Ectodermal cell (in vitro differentiated cells): ENCODE measurements around the gene TMEM234.

Experiments
- H3K27ac ChIP-seq: 2 replicates; pipeline ENCODE4 v1.7.0; 2013; ENCODE audit warnings: mild to moderate bottlenecking, low read depth, low read length; ENCODE audit not compliant: insufficient read depth, poor library complexity, severe bottlenecking
- H3K27me3 ChIP-seq: 2 replicates; pipeline ENCODE4 v1.7.0; 2013; ENCODE audit warnings: mild to moderate bottlenecking, low read length; ENCODE audit not compliant: insufficient read depth, control insufficient read depth, poor library complexity, severe bottlenecking
- H3K36me3 ChIP-seq: one replicate; pipeline ENCODE4 v1.7.0; 2013; ENCODE audit warnings: low read length; ENCODE audit not compliant: control insufficient read depth, insufficient read depth
- H3K4me1 ChIP-seq: one replicate; pipeline ENCODE4 v1.7.0; 2013; ENCODE audit warnings: low read length; ENCODE audit not compliant: control insufficient read depth, insufficient read depth
- H3K4me3 ChIP-seq: 2 replicates; pipeline ENCODE4 v1.7.0; 2013; ENCODE audit warnings: low read depth, low read length, control low read depth; ENCODE audit not compliant: insufficient read depth
- H3K9me3 ChIP-seq: 2 replicates; pipeline ENCODE4 v1.7.0; 2013; ENCODE audit warnings: mild to moderate bottlenecking, low read length, moderate library complexity; ENCODE audit not compliant: control insufficient read depth
- WGBS, 2 experiments: methylation state at CpG; one replicate each; pipeline ENCODE4 v1.1.7; 2013; ENCODE audit warnings: missing lambda C conversion rate in 2 of 2; 5-methylcytosine and 5-hydroxymethylcytosine counted together

The TMEM234 gene

GRCh38 chr1:32216566-32216965 is 5.6 kb downstream of the TMEM234 start:
- no peaks in the 10 kb centered on the region for H3K9me3 ChIP-seq
- WGBS, 2 experiments: 95 to 97% methylated on average over 5 of the region's 5 CpGs
- no peak overlapping the region for H3K4me3 ChIP-seq
- no peak overlapping the region for H3K27ac ChIP-seq
- H3K36me3 ChIP-seq: peaks cover 9% of the 10 kb centered on the region
- H3K27me3 ChIP-seq: no peaks in the 10 kb centered on the region
- peaks cover 7% of the 10 kb centered on the region for H3K4me1 ChIP-seq

DNA sequence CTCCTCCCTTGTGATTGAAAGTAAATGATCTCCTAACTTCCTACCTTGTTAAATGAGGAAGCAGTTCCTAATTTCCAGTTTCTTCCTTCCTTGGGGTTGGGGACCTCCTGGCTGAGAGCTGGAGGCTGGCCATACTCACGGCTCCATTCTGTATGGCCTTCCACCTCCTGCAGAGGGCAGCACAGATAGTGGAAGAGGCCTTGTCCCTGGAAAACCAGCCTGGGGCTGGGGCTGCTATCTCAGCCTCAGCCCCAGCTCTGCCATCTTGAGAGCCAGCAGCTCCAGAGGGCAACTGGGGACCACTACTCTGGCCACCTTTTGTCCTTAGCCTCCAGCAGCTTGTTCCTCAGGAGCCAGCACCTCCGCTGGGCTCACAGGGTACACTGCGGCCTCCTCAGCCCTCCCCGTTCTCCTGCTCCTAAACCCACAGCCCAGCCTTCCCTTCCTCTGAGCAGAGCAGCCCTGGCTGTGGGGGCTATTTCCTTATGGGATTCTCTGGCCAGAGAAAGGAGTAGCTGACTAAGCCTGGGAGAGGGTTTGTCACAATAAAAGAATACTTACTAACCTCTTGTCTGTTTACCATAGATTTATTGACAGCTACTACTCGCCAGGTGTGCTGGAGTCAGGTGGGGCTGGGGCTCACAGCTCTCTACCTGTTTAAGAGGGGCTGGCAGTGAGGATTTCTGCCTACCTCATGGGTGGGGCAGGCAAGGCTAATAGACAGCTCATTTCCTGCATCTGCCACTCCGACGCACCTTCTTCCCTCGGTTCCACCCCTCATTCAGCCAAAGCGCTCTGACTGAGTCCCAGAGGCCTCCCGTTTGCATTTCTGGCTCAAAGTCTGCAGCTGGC is 6.3 kb downstream of the TMEM234 start:
- Histone ChIP-seq H3K27ac (no peak overlapping the region), H3K4me3 (no peak overlapping the region), H3K36me3 (peaks cover 9% of the 10 kb centered on the region), H3K27me3 (no peaks in the 10 kb centered on the region), H3K9me3 (no peaks in the 10 kb centered on the region), H3K4me1 (peaks cover under 1% of the 10 kb centered on the region)
- 84 to 88% methylated on average over 10 of the region's 10 CpGs for WGBS, 2 experiments

DNA sequence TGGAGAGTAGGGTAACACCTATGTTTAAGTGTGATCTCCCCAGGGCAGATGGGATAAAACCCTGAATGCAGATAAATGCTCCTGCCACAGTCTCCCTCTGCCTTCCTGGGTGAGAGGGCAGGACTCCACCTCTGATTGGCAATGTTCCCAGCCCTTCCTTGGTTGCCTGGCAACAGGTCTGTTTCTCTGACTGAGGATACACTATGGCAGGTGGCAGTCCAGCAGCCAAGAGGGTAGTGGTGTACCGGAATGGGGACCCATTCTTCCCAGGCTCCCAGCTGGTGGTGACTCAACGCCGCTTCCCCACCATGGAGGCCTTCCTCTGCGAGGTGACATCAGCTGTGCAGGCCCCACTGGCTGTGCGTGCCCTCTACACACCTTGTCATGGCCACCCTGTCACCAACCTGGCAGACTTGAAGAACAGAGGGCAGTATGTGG is 13.2 kb downstream of the TMEM234 start, which contains the start of gene DCDC2B:
Gene DCDC2B (plus strand): TSS at position 199 of the 438 bp plus-strand sequence. CDS start 5 bp downstream, at position 204.
- 89 to 90% methylated on average over 5 of the region's 5 CpGs for WGBS, 2 experiments
- H3K4me3 ChIP-seq: no peak within 1 kb of the TSS
- H3K27me3 ChIP-seq: no peaks in the 10 kb centered on the region
- H3K36me3 ChIP-seq: peaks cover 6% of the 10 kb centered on the region
- H3K9me3 ChIP-seq: no peaks in the 10 kb centered on the region
- no peak within 1 kb of the TSS for H3K27ac ChIP-seq
- peaks cover 7% of the 10 kb centered on the region for H3K4me1 ChIP-seq

- Histone ChIP-seq H3K27ac (no peak overlapping the region), H3K9me3 (no peaks in the 10 kb centered on the region), H3K36me3 (peaks cover 6% of the 10 kb centered on the region), H3K4me3 (no peak overlapping the region), H3K4me1 (peaks cover 7% of the 10 kb centered on the region), H3K27me3 (no peaks in the 10 kb centered on the region)
- WGBS, 2 experiments: 95 to 96% methylated on average over 6 of the region's 6 CpGs
These were observed 13.7 kb downstream of the TMEM234 start for GRCh38 chr1:32208469-32208868.

DNA sequence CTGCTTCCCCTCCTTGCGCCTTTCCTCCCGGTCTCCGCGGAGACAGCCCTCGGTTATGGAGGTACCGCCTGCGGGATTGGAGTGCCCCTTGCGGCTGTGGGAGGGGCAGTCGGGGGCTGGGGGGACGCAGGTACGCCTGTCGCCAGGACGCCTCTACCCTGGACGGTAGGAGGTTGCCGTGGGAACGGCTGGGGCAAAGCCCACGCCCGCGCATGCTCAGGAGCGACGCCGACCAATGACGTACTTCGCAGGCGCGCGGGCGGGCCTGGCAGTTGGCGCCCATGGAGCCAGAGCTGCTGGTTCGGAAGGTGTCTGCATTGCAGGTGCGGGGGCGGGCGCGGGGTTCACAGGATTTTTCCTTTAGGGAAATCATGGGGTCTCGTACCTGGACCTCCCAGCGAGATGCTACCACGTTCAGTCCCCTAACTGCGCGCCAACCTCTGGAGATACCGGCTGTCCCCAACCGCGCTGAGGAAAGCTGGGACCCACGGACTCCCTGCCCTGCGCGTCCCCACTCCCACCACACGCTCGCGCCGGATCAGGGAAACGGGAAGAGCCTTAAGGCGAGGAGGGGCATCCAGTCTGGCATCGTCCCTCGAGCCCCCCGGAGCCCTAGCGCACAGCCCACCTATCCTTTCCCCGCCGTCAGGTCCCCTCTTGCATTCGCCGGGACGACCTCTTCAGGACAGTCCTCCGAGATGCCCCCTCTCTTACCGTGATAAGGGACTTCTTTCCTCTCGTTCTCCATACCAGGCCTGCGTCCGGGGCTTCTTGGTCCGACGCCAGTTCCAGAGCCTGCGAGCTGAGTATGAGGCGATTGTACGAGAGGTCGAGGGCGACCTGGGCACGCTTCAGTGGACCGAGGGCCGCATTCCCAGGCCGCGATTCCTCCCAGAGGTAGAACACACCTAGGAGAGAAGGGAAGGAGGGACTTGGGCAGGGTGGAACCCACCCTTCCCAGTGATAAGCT is 16.5 kb downstream of the TMEM234 start, which contains the start of gene IQCC:
Gene IQCC (plus strand): TSS at position 271 of the 970 bp plus-strand sequence. CDS start 11 bp downstream, at position 282.
- Histone ChIP-seq H3K9me3 (no peaks in the 10 kb centered on the region), H3K27me3 (no peaks in the 10 kb centered on the region), H3K4me1 (peaks cover 12% of the 10 kb centered on the region), H3K36me3 (peaks cover 6% of the 10 kb centered on the region), H3K27ac (no peak within 1 kb of the TSS), H3K4me3 (peak within 1 kb of the TSS; percentile 82)
- 5 to 6% methylated on average over 77 of the region's 77 CpGs for whole genome bisulfite sequencing, 2 experiments

DNA sequence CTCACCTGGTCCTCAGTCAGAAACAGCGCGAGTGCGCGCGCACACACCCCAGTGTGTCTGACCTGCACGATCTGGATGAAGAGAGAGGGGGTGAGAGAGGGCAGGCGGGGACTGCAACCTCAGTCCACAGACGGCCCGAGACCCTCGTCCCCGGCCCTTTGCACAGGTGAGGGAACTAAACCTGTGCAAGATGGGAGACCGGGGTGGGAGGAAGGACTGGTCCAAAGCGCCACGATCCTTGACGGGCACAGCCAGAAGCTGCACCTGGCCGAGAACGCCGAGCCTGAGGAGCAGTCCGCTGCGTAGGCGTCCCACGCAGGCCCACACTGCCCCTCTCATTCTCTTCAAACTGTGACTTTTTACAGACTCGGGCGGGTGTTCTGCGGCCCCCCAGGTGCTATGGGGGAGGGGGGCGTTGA is 17.2 kb downstream of the TMEM234 start:
- H3K4me1 ChIP-seq: peaks cover 13% of the 10 kb centered on the region
- no peaks in the 10 kb centered on the region for H3K9me3 ChIP-seq
- H3K36me3 ChIP-seq: peaks cover 6% of the 10 kb centered on the region
- no peak overlapping the region for H3K27ac ChIP-seq
- H3K4me3 ChIP-seq: peak overlapping the region; percentile 82
- WGBS, 2 experiments: 51 to 53% methylated on average over 26 of the region's 26 CpGs
- H3K27me3 ChIP-seq: no peaks in the 10 kb centered on the region

- Histone ChIP-seq H3K4me3 (peak overlapping the region; percentile 57), H3K27me3 (no peaks in the 10 kb centered on the region), H3K27ac (peak overlapping the region; percentile 86), H3K4me1 (peaks cover 35% of the 10 kb centered on the region), H3K9me3 (no peaks in the 10 kb centered on the region), H3K36me3 (peaks cover 7% of the 10 kb centered on the region)
- WGBS, 2 experiments: 5 to 8% methylated on average over 26 of the region's 26 CpGs
These were observed 20.9 kb downstream of the TMEM234 start for GRCh38 chr1:32201011-32201855.

DNA sequence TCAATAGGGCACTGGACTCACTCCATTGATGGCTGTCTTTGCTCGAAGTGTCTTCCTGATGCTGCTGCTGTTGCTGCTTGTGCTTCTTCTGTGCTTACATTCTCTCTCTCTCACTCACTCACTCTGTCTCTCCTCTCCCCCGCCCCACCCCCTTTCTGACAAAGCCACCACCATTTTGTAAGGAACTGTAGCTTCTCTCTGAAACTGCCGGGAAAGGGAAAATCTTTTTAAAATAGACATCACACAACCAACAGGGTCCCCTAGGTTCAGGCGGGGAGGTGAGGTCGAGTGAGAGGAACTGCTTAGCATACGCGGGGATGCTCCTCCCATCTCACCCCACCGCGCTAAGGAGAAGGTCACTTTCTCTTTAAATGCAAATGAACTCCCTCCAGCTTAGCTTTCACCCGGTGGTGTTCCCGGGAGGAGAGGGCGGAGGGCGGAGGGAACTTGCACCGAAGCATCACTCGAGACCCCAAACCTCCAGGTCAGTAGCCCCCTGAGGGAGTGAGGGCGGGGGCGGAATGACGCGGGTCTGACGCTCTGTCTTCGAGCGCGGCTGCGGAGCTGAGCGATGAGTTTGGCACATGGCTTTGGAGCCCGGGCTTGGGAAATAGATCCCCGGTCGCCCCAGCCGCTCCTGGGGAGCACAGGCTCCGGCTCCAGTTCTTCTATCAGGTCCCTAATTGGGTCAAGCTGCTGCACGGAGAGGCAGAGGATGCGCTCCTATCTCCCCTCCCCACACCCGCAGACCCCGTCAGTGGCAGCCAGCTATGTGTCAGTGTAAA is 21.7 kb downstream of the TMEM234 start, which contains the start of gene CCDC28B:
Gene CCDC28B (plus strand): TSS at position 370 of the 785 bp plus-strand sequence. CDS start 1,341 bp downstream, outside the sequence.
- WGBS, 2 experiments: 0% methylated on average over 34 of the region's 34 CpGs
- H3K4me1 ChIP-seq: peaks cover 33% of the 10 kb centered on the region
- peak within 1 kb of the TSS; percentile 86 for H3K27ac ChIP-seq
- peak within 1 kb of the TSS; percentile 57 for H3K4me3 ChIP-seq
- H3K27me3 ChIP-seq: no peaks in the 10 kb centered on the region
- H3K9me3 ChIP-seq: no peaks in the 10 kb centered on the region
- peaks cover 15% of the 10 kb centered on the region for H3K36me3 ChIP-seq

GRCh38 chr1:32199717-32200072 is 22.5 kb downstream of the TMEM234 start:
- 36 to 47% methylated on average over 5 to 6 of the region's 6 CpGs for WGBS, 2 experiments
- H3K4me1 ChIP-seq: peaks cover 33% of the 10 kb centered on the region
- peak overlapping the region; percentile 30 for H3K27ac ChIP-seq
- H3K9me3 ChIP-seq: no peaks in the 10 kb centered on the region
- H3K27me3 ChIP-seq: no peaks in the 10 kb centered on the region
- H3K4me3 ChIP-seq: peak overlapping the region; percentile 57
- H3K36me3 ChIP-seq: peaks cover 22% of the 10 kb centered on the region
